NCI-H748 (cell line): Measurements from ENCODE around the gene PIM3.
A peak's percentile ranks its signal among the peaks of the same experiment; 100 is the strongest.

ENCODE experiments used
- DNase-seq: peaks from one replicate; lab custom pipeline; 2025; ENCODE audit not compliant: unreplicated experiment; lab: John Stamatoyannopoulos, UW

Gene PIM3

GRCh38 chr22:49966041-49966773, 5.6 kb downstream of the PIM3 start:
- DNase-seq = no peak

GRCh38 chr22:49966774-49967705, 6.5 kb downstream of the PIM3 start:
- DNase-seq = no peak

GRCh38 chr22:49967706-49968208, 7.2 kb downstream of the PIM3 start:
- DNase-seq = no peak

- DNase-seq = no peak
These were observed 7.8 kb downstream of the PIM3 start for GRCh38 chr22:49968313-49968830.

GRCh38 chr22:49968831-49969661, 8.5 kb downstream of the PIM3 start:
- DNase-seq = no peak

- no peak for DNase-seq
These were observed 9.4 kb downstream of the PIM3 start for GRCh38 chr22:49969751-49970527.

- DNase-seq = peak; percentile 64
These were observed 10.1 kb downstream of the PIM3 start for GRCh38 chr22:49970528-49971231.

GRCh38 chr22:49971232-49972162, 10.9 kb downstream of the PIM3 start:
- DNase-seq = peak; percentile 25

GRCh38 chr22:49972163-49973017, 11.8 kb downstream of the PIM3 start:
- no peak for DNase-seq

GRCh38 chr22:49973018-49973961, 12.7 kb downstream of the PIM3 start:
- DNase-seq = no peak

GRCh38 chr22:49975543-49976389, 15.2 kb downstream of the PIM3 start:
- DNase-seq = no peak

- DNase-seq = no peak
These were observed 16.0 kb downstream of the PIM3 start for GRCh38 chr22:49976439-49977175.

- DNase-seq = no peak
These were observed 17.0 kb downstream of the PIM3 start for GRCh38 chr22:49977578-49977977.

GRCh38 chr22:49979587-49980264, 19.2 kb downstream of the PIM3 start:
- DNase-seq = peak; percentile 50
